Panc1 (cell line): ENCODE results near the gene IER3. TPM values are rescaled to one million over a fixed set of nuclear protein-coding genes. Genes with fewer than 3 reads are reported as not detected.
"Not testable (repeated sequence)": the region's sequence is repeated elsewhere in the genome, so short reads cannot be mapped to it uniquely, and the experiment has no call there.

Experiments used
- ATAC-seq: fragments of 200-7000 bp; cut with Tn5 transposase; 2 replicates; pipeline ENCODE4 v1.9.1; 2020; ENCODE audit warnings: mild to moderate bottlenecking, moderate library complexity
- BruUV-seq: library from RNA; stranded (reverse); fragments of 400-500 nt; replicated peaks from 2 replicates; lab custom pipeline; 2021; lab: Mats Ljungman, UMichigan
- CTCF ChIA-PET: fragments of 300-600 bp; sonication (Branson Sonifier 250); formaldehyde crosslinking; loops from one replicate; lab custom pipeline; 2022; ENCODE audit warnings: antibody characterized with exemption; lab: Charles Lee
- POLR2A ChIA-PET: fragments of 300-600 bp; sonication (Branson Sonifier 250); formaldehyde crosslinking; loops from one replicate; lab custom pipeline; 2022; ENCODE audit warnings: antibody characterized with exemption; lab: Charles Lee
- DNase-seq: peaks from one replicate; pipeline ENCODE4 v3.0.0-alpha.2; 2010; ENCODE audit warnings: low read depth, low spot score
- H3K27ac ChIP-seq: 2 replicates; pipeline ENCODE4 v1.5.1; 2011; ENCODE audit warnings: mild to moderate bottlenecking, low read length, inconsistent platforms
- H3K27me3 ChIP-seq: fragments of 200-500 bp; sonication (Bioruptor generic); 2 replicates; pipeline ENCODE4 v1.6.0; 2014; ENCODE audit warnings: low read length, inconsistent platforms; ENCODE audit not compliant: control insufficient read depth, insufficient read depth
- H3K36me3 ChIP-seq: fragments of 200-500 bp; sonication (Bioruptor generic); 2 replicates; pipeline ENCODE4 v1.5.1; 2014; ENCODE audit warnings: inconsistent platforms, mild to moderate bottlenecking, low read length, moderate library complexity; ENCODE audit not compliant: control insufficient read depth, insufficient read depth
- H3K4me1 ChIP-seq: 2 replicates; pipeline ENCODE4 v1.5.1; 2011; ENCODE audit warnings: inconsistent platforms, mild to moderate bottlenecking, low read length, moderate library complexity; ENCODE audit not compliant: control insufficient read depth, insufficient read depth
- H3K4me3 ChIP-seq, 2 experiments: 2 replicates each; pipeline ENCODE4 v1.5.1; 2011 to 2012; ENCODE audit warnings: low read depth in 2 of 2, low read length in 2 of 2, mild to moderate bottlenecking in 2 of 2, inconsistent platforms in 1 of 2, moderate library complexity in 1 of 2
- H3K9me3 ChIP-seq: fragments of 200-500 bp; sonication (Bioruptor generic); 2 replicates; pipeline ENCODE4 v1.5.1; 2014; ENCODE audit warnings: low read depth, mild to moderate bottlenecking, inconsistent platforms, low read length, moderate library complexity; ENCODE audit not compliant: control insufficient read depth, insufficient read depth
- CTCF ChIP-seq: fragments of 450-650 bp; IDR thresholded peaks from 2 replicates; pipeline ENCODE4 v1.5.1; 2017; ENCODE audit warnings: mild to moderate bottlenecking
- POLR2AphosphoS5 ChIP-seq: IDR thresholded peaks from 2 replicates; pipeline ENCODE4 v1.6.1; 2012; ENCODE audit warnings: mild to moderate bottlenecking, low read depth, low read length, moderate library complexity
- REST ChIP-seq, 2 experiments: IDR thresholded peaks; 2 replicates each; pipeline ENCODE4 v1.6.1; 2011 to 2012; ENCODE audit warnings: low read depth in 2 of 2, control low read depth in 1 of 2, low read length in 1 of 2, mild to moderate bottlenecking in 1 of 2, moderate library complexity in 1 of 2; ENCODE audit not compliant: insufficient read depth in 1 of 2
- SIN3A ChIP-seq: IDR thresholded peaks from 2 replicates; pipeline ENCODE4 v1.6.1; 2012; ENCODE audit warnings: low read depth, mild to moderate bottlenecking, low read length, moderate library complexity, borderline replicate concordance; ENCODE audit not compliant: insufficient read depth
- TCF7L2 ChIP-seq: IDR thresholded peaks from 2 replicates; pipeline ENCODE4 v1.6.1; 2011; ENCODE audit warnings: mild to moderate bottlenecking, low read depth, low read length, inconsistent platforms
- in situ Hi-C: cut with HindIII; loops from 2 replicates; pipeline ENCODE4 v1.10.0; 2016; ENCODE audit warnings: low sequenced_read_pairs, low pct_unique_long_range_greater_than_20kb
- intact Hi-C: fragments of 100-400 bp; cut with micrococcal nuclease; formaldehyde crosslinking; loops from one replicate; pipeline ENCODE4 v1.10.0; 2022; ENCODE audit not compliant: unreplicated experiment
- total RNA-seq: library from RNA; stranded (reverse); gene quantifications from one replicate; pipeline ENCODE4 v1.2.1, GENCODE V29; 2021; ENCODE audit not compliant: unreplicated experiment

The IER3 gene
- total RNA-seq, 1 experiment from 2014 or later: 106 TPM

- Histone ChIP-seq H3K4me3 (peak overlapping the region; percentile 69 to 84), H3K27ac (peak overlapping the region; percentile 97), H3K36me3 (peaks cover 20% of the 10 kb centered on the region), H3K4me1 (peaks cover 20% of the 10 kb centered on the region)
- in situ Hi-C loops, intact Hi-C loops, ATAC-seq, H3K27me3 ChIP-seq, DNase-seq, H3K9me3 ChIP-seq: not testable (repeated sequence)
- ChIA-PET CTCF (interaction anchor here (0.6 to 0.7 kb wide), 2 partner anchors 83 to 1024 kb away, joined by 3 to 8 read pairs; no protein-coding TSS in a partner anchor), POLR2A (interaction anchor here (0.6 kb wide), 1 partner anchor 29 kb away, joined by 5 read pairs; no protein-coding TSS in a partner anchor)
- BruUV-seq: TSS peak; percentile 15
Observed at GRCh38 chr6:30717845-30718720, 26.3 kb downstream of the IER3 start.

GRCh38 chr6:30717129-30717844 lies 27.1 kb downstream of the IER3 start, which contains the start of gene MDC1:
Gene MDC1, minus strand, starts transcription at chr6:30717281. Its CDS starts 2,106 bp downstream, at chr6:30715175.
- in situ Hi-C loops (no loop called here), intact Hi-C loops (no loop called here)
- no peaks in the 10 kb centered on the region for H3K27me3 ChIP-seq
- TF ChIP-seq CTCF (no peak), SIN3A (peak; percentile 91; the same call in 1 of the 2 replicates), TCF7L2 (peak; percentile 75), REST (IDR thresholded peaks at IDR 0.05; ENCODE audit: insufficient read depth in 1 of 2, low read depth in 2 of 2, low read length in 1 of 2) (peak in 1 of 2 experiments; percentile 50; a peak in 1 of 4 replicates), POLR2AphosphoS5 (peak; percentile 95)
- ATAC-seq (peak; percentile 88), DNase-seq (peak; percentile 98)
- peak within 1 kb of the TSS; percentile 69 to 85 for H3K4me3 ChIP-seq
- ChIA-PET POLR2A (interaction anchor here (0.5 to 1.0 kb wide), 3 partner anchors 10 to 107 kb away, joined by 3 to 10 read pairs (median 5); no protein-coding TSS in a partner anchor), CTCF (interaction anchor here (0.6 to 0.7 kb wide), 4 partner anchors 13 to 1023 kb away, joined by 3 to 8 read pairs (median 4); no protein-coding TSS in a partner anchor)
- H3K27ac ChIP-seq: peak within 1 kb of the TSS; percentile 100
- H3K36me3 ChIP-seq: peaks cover 16% of the 10 kb centered on the region
- H3K9me3 ChIP-seq: no peaks in the 10 kb centered on the region
- H3K4me1 ChIP-seq: peaks cover 15% of the 10 kb centered on the region
- BruUV-seq: no TSS peak
